ENCODE data around the gene GTF2IRD1. TPM values are rescaled to one million over a fixed set of nuclear protein-coding genes. Genes with fewer than 3 reads are reported as not detected.

Gene GTF2IRD1
- total and polyA plus RNA-seq, 2 of the 4 experiments (the other 2 are of a cell fraction): 4.1 to 21.9 TPM

DNA sequence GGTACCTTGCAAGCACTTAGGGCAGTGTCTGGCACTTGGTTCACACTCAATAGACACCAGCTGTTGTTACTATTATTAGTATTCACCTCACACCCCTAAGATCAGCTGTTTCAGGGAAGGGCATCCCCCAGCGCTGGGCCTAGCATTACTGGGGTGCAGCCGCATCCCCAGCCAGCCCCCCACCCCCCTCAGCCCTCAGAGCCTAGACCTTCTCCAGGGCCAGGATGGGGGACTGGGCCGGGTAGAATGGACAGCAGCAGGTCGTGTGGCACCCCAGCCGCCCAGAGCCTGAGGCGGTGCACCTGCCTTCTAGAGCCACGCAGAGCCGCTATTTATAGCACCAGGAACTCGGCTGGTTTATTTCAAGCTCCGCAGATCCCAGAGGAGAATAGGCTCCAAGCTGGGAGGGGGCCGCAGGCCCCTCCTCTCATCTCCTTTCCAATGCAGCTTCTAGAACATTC is 60.5 kb downstream of the GTF2IRD1 start:
- no peak overlapping the region for H2BK5ac ChIP-seq (ENCODE audit: low read depth, low read length, poor library complexity, severe bottlenecking)
- peaks cover 3 to 5% of the 10 kb centered on the region in 2 experiments; a peak in 2 of 4 replicates for H3K79me1 ChIP-seq (ENCODE audit: low read depth in 1 of 2, low read length in 2 of 2)
- intact Hi-C loops (cut with micrococcal nuclease): no loop called here
- peaks cover 3% of the 10 kb centered on the region; the same call in 1 of the 2 replicates for H3K4me1 ChIP-seq (ENCODE audit: control insufficient read depth, insufficient read depth, low read length)
- no peak overlapping the region for H4K5ac ChIP-seq (ENCODE audit: low read depth, low read length)
- in situ Hi-C loops (cut with MboI; ENCODE audit: low sequenced_read_pairs): no loop called here
- POLR2A ChIA-PET (ENCODE audit: unreplicated experiment): no interaction called here
- H2AFZ ChIP-seq (replicated peaks; ENCODE audit: low read length, poor library complexity): no peak overlapping the region
- dilution Hi-C loops (cut with HindIII; ENCODE audit: low sequenced_read_pairs, unreplicated experiment): no loop called here
- no peak overlapping the region for H2BK120ac ChIP-seq (ENCODE audit: low read depth, low read length)
- no peaks in the 10 kb centered on the region for H3K27me3 ChIP-seq (ENCODE audit: control insufficient read depth, insufficient read depth, low read length)
- ATAC-seq (ENCODE audit: low read depth) (no peak), DNase-seq (no peak)
- H3K4ac ChIP-seq (ENCODE audit: low read depth, low read length): no peak overlapping the region
- no peak overlapping the region for H3K4me2 ChIP-seq (ENCODE audit: low read depth, low read length)
- no peaks in the 10 kb centered on the region; the same call in 1 of the 2 replicates for H4K20me1 ChIP-seq (ENCODE audit: insufficient read depth, low read length)
- no peak overlapping the region for H3K9ac ChIP-seq (ENCODE audit: low read depth, low read length)
- H3K14ac ChIP-seq (replicated peaks; ENCODE audit: low read depth, low read length): no peak overlapping the region
- H3K4me3 ChIP-seq (ENCODE audit: insufficient read depth, low read depth, low read length): no peak overlapping the region
- no peak for TF ChIP-seq MAFK (IDR thresholded peaks at IDR 0.05; ENCODE audit: low read depth, low read length)
- no peak for TF ChIP-seq FOS (IDR thresholded peaks at IDR 0.05; ENCODE audit: low read depth, low read length)
- no peak for TF ChIP-seq CEBPB (IDR thresholded peaks at IDR 0.05; ENCODE audit: low read depth, low read length)
- no peak for TF ChIP-seq MAZ (IDR thresholded peaks at IDR 0.05; ENCODE audit: borderline replicate concordance, low read depth, low read length)
- no peak for TF ChIP-seq POLR2A (IDR thresholded peaks at IDR 0.05; ENCODE audit: low read depth, low read length)
- no peak for TF ChIP-seq SMC3 (IDR thresholded peaks at IDR 0.05; ENCODE audit: low read depth, low read length)
- no peak for TF ChIP-seq RCOR1 (IDR thresholded peaks at IDR 0.05; ENCODE audit: insufficient replicate concordance, low read length)
- TF ChIP-seq BHLHE40 (IDR thresholded peaks at IDR 0.05; ENCODE audit: low read depth, low read length): no peak
- no peak for TF ChIP-seq CTCF (conservative IDR thresholded peaks at IDR 0.05; ENCODE audit: low read depth, low read length)
- TF ChIP-seq, protein P1, sequence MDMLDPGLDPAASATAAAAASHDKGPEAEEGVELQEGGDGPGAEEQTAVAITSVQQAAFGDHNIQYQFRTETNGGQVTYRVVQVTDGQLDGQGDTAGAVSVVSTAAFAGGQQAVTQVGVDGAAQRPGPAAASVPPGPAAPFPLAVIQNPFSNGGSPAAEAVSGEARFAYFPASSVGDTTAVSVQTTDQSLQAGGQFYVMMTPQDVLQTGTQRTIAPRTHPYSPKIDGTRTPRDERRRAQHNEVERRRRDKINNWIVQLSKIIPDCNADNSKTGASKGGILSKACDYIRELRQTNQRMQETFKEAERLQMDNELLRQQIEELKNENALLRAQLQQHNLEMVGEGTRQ (IDR thresholded peaks at IDR 0.05; ENCODE audit: low read depth, low read length): no peak
- CTCF ChIA-PET: no interaction called here
- no peak overlapping the region for H3K18ac ChIP-seq (ENCODE audit: low read depth, low read length)
- no peak overlapping the region for H3K56ac ChIP-seq (ENCODE audit: extremely low read depth, insufficient read depth, low read length)
- H2AK9ac ChIP-seq (replicated peaks; ENCODE audit: low read depth, low read length, poor library complexity): no peak overlapping the region
- no peaks in the 10 kb centered on the region for H3K9me1 ChIP-seq (ENCODE audit: insufficient read depth, low read length)
- no peak overlapping the region for H2BK20ac ChIP-seq (ENCODE audit: low read depth, low read length)
- BruUV-seq (replicated peaks): no TSS peak
- no peak overlapping the region for H2AK5ac ChIP-seq (ENCODE audit: low read depth, low read length)
- no peak overlapping the region for H3K27ac ChIP-seq (ENCODE audit: insufficient read depth, low read length)
- H4K91ac ChIP-seq (ENCODE audit: insufficient read depth, low read depth, low read length): no peak overlapping the region
- no peak overlapping the region for H4K8ac ChIP-seq (ENCODE audit: low read depth in 2 of 2, low read length in 2 of 2)
- 86% methylated on average over 7 of the region's 11 CpGs; no CpG with 5 or more reads in 1 of the 2 experiments for WGBS, 2 experiments (ENCODE audit: extremely low coverage in 2 of 2, insufficient read length in 1 of 2)
- peaks cover 51% of the 10 kb centered on the region for H3K36me3 ChIP-seq (ENCODE audit: control insufficient read depth, insufficient read depth, low read length)
- H3K9me3 ChIP-seq (ENCODE audit: control insufficient read depth, insufficient read depth, low read length): no peaks in the 10 kb centered on the region
- no peak overlapping the region for H3K23ac ChIP-seq (ENCODE audit: low read depth, low read length)
- H2BK15ac ChIP-seq (ENCODE audit: low read depth, low read length): no peak overlapping the region

Data from IMR-90 (cell line).